Thyroid gland (tissue), 4 donors: ENCODE results near the gene KICS2. TPM values are rescaled to one million over a fixed set of nuclear protein-coding genes. Genes with fewer than 3 reads are reported as not detected.

Source experiments
- DNase-seq, 2 donors: peaks; one replicate each; pipeline ENCODE4 v3.0.0-alpha.2; 2019
- H3K27ac ChIP-seq, 3 donors: fragments of 200-600 bp; sonication (generic); 1 replicate in 2 of 3; 2 replicates in 1 of 3; pipeline ENCODE4 v1.5.1; 2016 to 2019; ENCODE audit warnings: mild to moderate bottlenecking in 1 of 3, moderate library complexity in 1 of 3
- H3K27me3 ChIP-seq: fragments of 200-600 bp; sonication (generic); one replicate; pipeline ENCODE4 v1.5.1; 2019
- H3K36me3 ChIP-seq, 2 donors: fragments of 200-600 bp; sonication (generic); one replicate each; pipeline ENCODE4 v1.5.1; 2016 to 2019
- H3K4me1 ChIP-seq, 2 donors: fragments of 200-600 bp; sonication (generic); one replicate each; pipeline ENCODE4 v1.5.1; 2017 to 2019
- H3K4me3 ChIP-seq, 3 donors: fragments of 200-600 bp; sonication (generic); replicated peaks in 1 of 3; 1 replicate in 2 of 3; 2 replicates in 1 of 3; pipeline ENCODE4 v1.5.1; 2016; ENCODE audit warnings: mild to moderate bottlenecking in 1 of 3
- H3K9me3 ChIP-seq: fragments of 200-600 bp; sonication (generic); one replicate; pipeline ENCODE4 v1.5.1; 2017
- CTCF ChIP-seq, 6 experiments: fragments of 200-600 bp in 3 of 6; fragments of 450-650 bp in 3 of 6; sonication (generic) in 3 of 6; IDR thresholded peaks; one replicate each; pipeline ENCODE4 v1.5.1; 2016 to 2019; ENCODE audit warnings: antibody characterized with exemption in 6 of 6, mild to moderate bottlenecking in 2 of 6, inconsistent platforms in 1 of 6, moderate library complexity in 1 of 6
- POLR2A ChIP-seq, 2 donors: fragments of 450-650 bp; IDR thresholded peaks; one replicate each; pipeline ENCODE4 v1.6.1; 2017; ENCODE audit warnings: antibody characterized with exemption in 2 of 2, mild to moderate bottlenecking in 2 of 2, moderate library complexity in 1 of 2
- WGBS, 2 donors: methylation state at CpG; one replicate each; pipeline ENCODE4 v1.1.5; 2017; 5-methylcytosine and 5-hydroxymethylcytosine counted together
- intact Hi-C: fragments of 100-400 bp; cut with DNase I; formaldehyde crosslinking; loops from one replicate; pipeline ENCODE4 v1.15.1; 2023
- total RNA-seq, 4 donors: library from RNA; depleted of rRNA; stranded (reverse); fragments of >200 nt; gene quantifications; one replicate each; pipeline ENCODE4 v1.2.3, GENCODE V29; 2016

Gene KICS2
- total RNA-seq, 4 donors from 2014 or later: 11.9 to 20.0 (median 18.6) TPM

- WGBS, 2 donors: 77 to 83% methylated on average over 2 of the region's 2 CpGs
- DNase-seq: no peak
- Histone ChIP-seq H3K36me3 (no peaks in the 10 kb centered on the region), H3K27ac (no peak overlapping the region), H3K4me1 (peaks cover 0 to 3% of the 10 kb centered on the region in 2 donors), H3K4me3 (no peak overlapping the region), H3K27me3 (no peaks in the 10 kb centered on the region), H3K9me3 (no peaks in the 10 kb centered on the region)
- intact Hi-C loops: loop anchor here (10.0 kb wide), 1 partner anchor 47 kb away; no protein-coding TSS in a partner anchor
- TF ChIP-seq CTCF (IDR thresholded peaks at IDR 0.05) (no peak), POLR2A (IDR thresholded peaks at IDR 0.05) (no peak)
Observed at GRCh38 chr12:64187794-64188193, 34.3 kb downstream of the KICS2 start.

- TF ChIP-seq CTCF (IDR thresholded peaks at IDR 0.05): no peak
- TF ChIP-seq POLR2A (IDR thresholded peaks at IDR 0.05): no peak
- intact Hi-C loops: loop anchor here (10.0 kb wide), 1 partner anchor 47 kb away; no protein-coding TSS in a partner anchor
Observed at GRCh38 chr12:64187370-64187769, 34.7 kb downstream of the KICS2 start.

GRCh38 chr12:64186789-64187188 lies 35.3 kb downstream of the KICS2 start:
- 82 to 83% methylated on average over 2 of the region's 2 CpGs for WGBS, 2 donors
- peaks cover 5 to 10% of the 10 kb centered on the region in 2 donors for H3K4me1 ChIP-seq
- no peak for DNase-seq
- H3K27me3 ChIP-seq: no peaks in the 10 kb centered on the region
- H3K4me3 ChIP-seq: no peak overlapping the region
- no peak overlapping the region for H3K27ac ChIP-seq
- H3K36me3 ChIP-seq: no peaks in the 10 kb centered on the region
- TF ChIP-seq CTCF (IDR thresholded peaks at IDR 0.05) (no peak), POLR2A (IDR thresholded peaks at IDR 0.05) (no peak)
- no peaks in the 10 kb centered on the region for H3K9me3 ChIP-seq
- intact Hi-C loops: loop anchor here (10.0 kb wide), 1 partner anchor 48 kb away; no protein-coding TSS in a partner anchor

More at GRCh38 chr12:64187370-64187769, 34.7 kb downstream of the KICS2 start:
- DNase-seq: no peak
- Histone ChIP-seq H3K27me3 (no peaks in the 10 kb centered on the region), H3K4me1 (peaks cover under 1 to 4% of the 10 kb centered on the region in 2 donors), H3K36me3 (no peaks in the 10 kb centered on the region), H3K27ac (no peak overlapping the region), H3K9me3 (no peaks in the 10 kb centered on the region), H3K4me3 (no peak overlapping the region)
- 61 to 75% methylated on average over 3 of the region's 3 CpGs for WGBS, 2 donors

GRCh38 chr12:64184216-64184615 lies 37.9 kb downstream of the KICS2 start:
- no peaks in the 10 kb centered on the region for H3K9me3 ChIP-seq
- no peak overlapping the region for H3K4me3 ChIP-seq
- no peak for TF ChIP-seq POLR2A (IDR thresholded peaks at IDR 0.05)
- no peak for TF ChIP-seq CTCF (IDR thresholded peaks at IDR 0.05)
- WGBS, 2 donors: 95 to 96% methylated on average over 1 of the region's 1 CpG
- intact Hi-C loops: loop anchor here (5.0 to 10.0 kb wide), 2 partner anchors 51 to 337 kb away; no protein-coding TSS in a partner anchor
- H3K4me1 ChIP-seq: peaks cover 17 to 26% of the 10 kb centered on the region in 2 donors
- no peak overlapping the region for H3K27ac ChIP-seq
- DNase-seq: no peak
- no peaks in the 10 kb centered on the region for H3K36me3 ChIP-seq
- H3K27me3 ChIP-seq: no peaks in the 10 kb centered on the region

- no peaks in the 10 kb centered on the region for H3K27me3 ChIP-seq
- H3K36me3 ChIP-seq: no peaks in the 10 kb centered on the region
- TF ChIP-seq POLR2A (IDR thresholded peaks at IDR 0.05) (no peak), CTCF (IDR thresholded peaks at IDR 0.05) (peak in 5 of 6 experiments; percentile 13 to 80 (median 61))
- H3K4me3 ChIP-seq: no peak overlapping the region
- peak; percentile 65 to 71 for DNase-seq
- intact Hi-C loops: loop anchor here (5.0 to 10.0 kb wide), 2 partner anchors 53 to 334 kb away; no protein-coding TSS in a partner anchor
- no peaks in the 10 kb centered on the region for H3K9me3 ChIP-seq
- peaks cover 17 to 26% of the 10 kb centered on the region in 2 donors for H3K4me1 ChIP-seq
- peak overlapping the region; percentile 57 to 76 (median 67) for H3K27ac ChIP-seq
- whole genome bisulfite sequencing, 2 donors: 25 to 32% methylated on average over 3 of the region's 3 CpGs
Observed at GRCh38 chr12:64181430-64182291, 40.4 kb downstream of the KICS2 start.
